ENCODE results near the gene CHRNB4. TPM values are rescaled to one million over a fixed set of nuclear protein-coding genes. Genes with fewer than 3 reads are reported as not detected.

CHRNB4 gene
- total and polyA plus RNA-seq, 10 of the 15 experiments (the other 5 are each of a cell fraction or from before 2014, with no cell fraction given), result 0.10 TPM; not detected in 9

DNA sequence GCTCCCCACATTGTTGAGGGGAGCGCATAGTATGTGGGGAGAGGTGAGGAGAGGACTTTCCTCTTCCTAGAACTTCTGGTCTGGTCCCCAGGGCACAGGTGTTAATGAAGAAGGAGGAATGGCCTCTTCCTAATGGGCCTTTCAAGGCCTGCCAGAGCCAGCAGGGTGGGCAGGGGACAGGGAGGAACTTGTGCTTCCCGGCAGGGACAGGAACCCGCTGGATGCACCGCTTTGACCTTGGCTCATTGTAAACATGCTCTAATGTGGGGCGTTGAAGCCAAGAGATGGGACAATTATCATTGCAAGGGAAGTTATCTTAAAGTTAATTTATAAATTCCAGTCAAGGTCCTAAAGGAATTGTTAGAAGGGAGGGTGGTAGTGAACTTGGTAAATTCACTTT, 21.0 kb upstream of the CHRNB4 start:
- Histone ChIP-seq H3K4me3 (no peak overlapping the region), H4K20me1 (ENCODE audit: control insufficient read depth, insufficient read depth) (no peaks in the 10 kb centered on the region), H3K27me3 (replicated peaks in 1 of 2; ENCODE audit: control insufficient read depth in 2 of 2, insufficient read depth in 2 of 2, low read length in 1 of 2) (no peaks in the 10 kb centered on the region), H3K9ac (ENCODE audit: control insufficient read depth, insufficient read depth, low read length) (no peak overlapping the region), H3K9me3 (replicated peaks; ENCODE audit: control insufficient read depth, insufficient read depth, low read length) (no peaks in the 10 kb centered on the region), H3K27ac (ENCODE audit: control insufficient read depth, insufficient read depth) (no peak overlapping the region), H3K79me2 (ENCODE audit: control insufficient read depth, insufficient read depth, low read length) (no peaks in the 10 kb centered on the region), H3K36me3 (ENCODE audit: control insufficient read depth in 2 of 2, insufficient read depth in 2 of 2, low read length in 1 of 2) (no peaks in the 10 kb centered on the region), H3K4me1 (ENCODE audit: control insufficient read depth, insufficient read depth, low read length) (0 out of 2 replicates have a peak, but pooled peaks cover 3% of the 10 kb centered on the region), H2AFZ (ENCODE audit: control insufficient read depth, low read depth, low read length) (no peak overlapping the region), H3K4me2 (ENCODE audit: control insufficient read depth, insufficient read depth) (no peak overlapping the region)
- intact Hi-C loops (cut with micrococcal nuclease; ENCODE audit: unreplicated experiment), result no loop called here
- DNase-seq (ENCODE audit: low read depth, low spot score) (no peak), FAIRE-seq (no peak), ATAC-seq (no peak)
- in situ Hi-C loops (cut with MboI), result no loop called here
- ChIA-PET POLR2A (no interaction called here), SMC1A (ENCODE audit: uncharacterized antibody, unreplicated experiment) (no interaction called here), CTCF (interaction anchor here (0.6 kb wide), 1 partner anchor 13 kb away, joined by 3 read pairs; no protein-coding TSS in a partner anchor), RAD21 (ENCODE audit: unreplicated experiment) (no interaction called here)
- 60% methylated on average over 5 of the region's 5 CpGs for WGBS (ENCODE audit: insufficient coverage, insufficient replicate concordance, low lambda C conversion rate, missing lambda C conversion rate)
- no TSS peak for BruUV-seq (replicated peaks)
- TF ChIP-seq, protein P1, sequence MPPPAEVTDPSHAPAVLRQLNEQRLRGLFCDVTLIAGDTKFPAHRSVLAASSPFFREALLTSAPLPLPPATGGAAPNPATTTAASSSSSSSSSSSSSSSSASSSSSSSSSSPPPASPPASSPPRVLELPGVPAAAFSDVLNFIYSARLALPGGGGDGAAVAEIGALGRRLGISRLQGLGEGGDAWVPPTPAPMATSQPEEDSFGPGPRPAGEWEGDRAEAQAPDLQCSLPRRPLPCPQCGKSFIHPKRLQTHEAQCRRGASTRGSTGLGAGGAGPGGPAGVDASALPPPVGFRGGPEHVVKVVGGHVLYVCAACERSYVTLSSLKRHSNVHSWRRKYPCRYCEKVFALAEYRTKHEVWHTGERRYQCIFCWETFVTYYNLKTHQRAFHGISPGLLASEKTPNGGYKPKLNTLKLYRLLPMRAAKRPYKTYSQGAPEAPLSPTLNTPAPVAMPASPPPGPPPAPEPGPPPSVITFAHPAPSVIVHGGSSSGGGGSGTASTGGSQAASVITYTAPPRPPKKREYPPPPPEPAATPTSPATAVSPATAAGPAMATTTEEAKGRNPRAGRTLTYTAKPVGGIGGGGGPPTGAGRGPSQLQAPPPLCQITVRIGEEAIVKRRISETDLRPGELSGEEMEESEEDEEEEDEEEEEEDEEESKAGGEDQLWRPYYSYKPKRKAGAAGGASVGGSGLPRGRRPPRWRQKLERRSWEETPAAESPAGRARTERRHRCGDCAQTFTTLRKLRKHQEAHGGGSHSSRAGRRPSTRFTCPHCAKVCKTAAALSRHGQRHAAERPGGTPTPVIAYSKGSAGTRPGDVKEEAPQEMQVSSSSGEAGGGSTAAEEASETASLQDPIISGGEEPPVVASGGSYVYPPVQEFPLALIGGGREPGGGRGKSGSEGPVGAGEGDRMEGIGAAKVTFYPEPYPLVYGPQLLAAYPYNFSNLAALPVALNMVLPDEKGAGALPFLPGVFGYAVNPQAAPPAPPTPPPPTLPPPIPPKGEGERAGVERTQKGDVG (CRISPR knock-in tag; IDR thresholded peaks at IDR 0.05), result no peak
- TF ChIP-seq, protein P2, sequence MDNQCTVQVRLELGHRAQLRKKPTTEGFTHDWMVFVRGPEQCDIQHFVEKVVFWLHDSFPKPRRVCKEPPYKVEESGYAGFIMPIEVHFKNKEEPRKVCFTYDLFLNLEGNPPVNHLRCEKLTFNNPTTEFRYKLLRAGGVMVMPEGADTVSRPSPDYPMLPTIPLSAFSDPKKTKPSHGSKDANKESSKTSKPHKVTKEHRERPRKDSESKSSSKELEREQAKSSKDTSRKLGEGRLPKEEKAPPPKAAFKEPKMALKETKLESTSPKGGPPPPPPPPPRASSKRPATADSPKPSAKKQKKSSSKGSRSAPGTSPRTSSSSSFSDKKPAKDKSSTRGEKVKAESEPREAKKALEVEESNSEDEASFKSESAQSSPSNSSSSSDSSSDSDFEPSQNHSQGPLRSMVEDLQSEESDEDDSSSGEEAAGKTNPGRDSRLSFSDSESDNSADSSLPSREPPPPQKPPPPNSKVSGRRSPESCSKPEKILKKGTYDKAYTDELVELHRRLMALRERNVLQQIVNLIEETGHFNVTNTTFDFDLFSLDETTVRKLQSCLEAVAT (IDR thresholded peaks at IDR 0.05), result no peak
- TF ChIP-seq EED (IDR thresholded peaks at IDR 0.05; ENCODE audit: low read depth) (no peak), FOXM1 (IDR thresholded peaks at IDR 0.05; ENCODE audit: low read depth, low read length) (no peak), GATAD2B (conservative IDR thresholded peaks at IDR 0.05; ENCODE audit: low read depth) (no peak), YBX1 (IDR thresholded peaks at IDR 0.05) (no peak), NR2C1 (IDR thresholded peaks at IDR 0.05) (no peak), RAD21 (IDR thresholded peaks at IDR 0.05; ENCODE audit: insufficient read depth, low read depth, low read length) (no peak), ZSCAN29 (IDR thresholded peaks at IDR 0.05) (no peak)
- TF ChIP-seq, protein P3, sequence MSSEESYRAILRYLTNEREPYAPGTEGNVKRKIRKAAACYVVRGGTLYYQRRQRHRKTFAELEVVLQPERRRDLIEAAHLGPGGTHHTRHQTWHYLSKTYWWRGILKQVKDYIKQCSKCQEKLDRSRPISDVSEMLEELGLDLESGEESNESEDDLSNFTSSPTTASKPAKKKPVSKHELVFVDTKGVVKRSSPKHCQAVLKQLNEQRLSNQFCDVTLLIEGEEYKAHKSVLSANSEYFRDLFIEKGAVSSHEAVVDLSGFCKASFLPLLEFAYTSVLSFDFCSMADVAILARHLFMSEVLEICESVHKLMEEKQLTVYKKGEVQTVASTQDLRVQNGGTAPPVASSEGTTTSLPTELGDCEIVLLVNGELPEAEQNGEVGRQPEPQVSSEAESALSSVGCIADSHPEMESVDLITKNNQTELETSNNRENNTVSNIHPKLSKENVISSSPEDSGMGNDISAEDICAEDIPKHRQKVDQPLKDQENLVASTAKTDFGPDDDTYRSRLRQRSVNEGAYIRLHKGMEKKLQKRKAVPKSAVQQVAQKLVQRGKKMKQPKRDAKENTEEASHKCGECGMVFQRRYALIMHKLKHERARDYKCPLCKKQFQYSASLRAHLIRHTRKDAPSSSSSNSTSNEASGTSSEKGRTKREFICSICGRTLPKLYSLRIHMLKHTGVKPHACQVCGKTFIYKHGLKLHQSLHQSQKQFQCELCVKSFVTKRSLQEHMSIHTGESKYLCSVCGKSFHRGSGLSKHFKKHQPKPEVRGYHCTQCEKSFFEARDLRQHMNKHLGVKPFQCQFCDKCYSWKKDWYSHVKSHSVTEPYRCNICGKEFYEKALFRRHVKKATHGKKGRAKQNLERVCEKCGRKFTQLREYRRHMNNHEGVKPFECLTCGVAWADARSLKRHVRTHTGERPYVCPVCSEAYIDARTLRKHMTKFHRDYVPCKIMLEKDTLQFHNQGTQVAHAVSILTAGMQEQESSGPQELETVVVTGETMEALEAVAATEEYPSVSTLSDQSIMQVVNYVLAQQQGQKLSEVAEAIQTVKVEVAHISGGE (CRISPR knock-in tag; IDR thresholded peaks at IDR 0.05), result no peak
- TF ChIP-seq, protein P4, sequence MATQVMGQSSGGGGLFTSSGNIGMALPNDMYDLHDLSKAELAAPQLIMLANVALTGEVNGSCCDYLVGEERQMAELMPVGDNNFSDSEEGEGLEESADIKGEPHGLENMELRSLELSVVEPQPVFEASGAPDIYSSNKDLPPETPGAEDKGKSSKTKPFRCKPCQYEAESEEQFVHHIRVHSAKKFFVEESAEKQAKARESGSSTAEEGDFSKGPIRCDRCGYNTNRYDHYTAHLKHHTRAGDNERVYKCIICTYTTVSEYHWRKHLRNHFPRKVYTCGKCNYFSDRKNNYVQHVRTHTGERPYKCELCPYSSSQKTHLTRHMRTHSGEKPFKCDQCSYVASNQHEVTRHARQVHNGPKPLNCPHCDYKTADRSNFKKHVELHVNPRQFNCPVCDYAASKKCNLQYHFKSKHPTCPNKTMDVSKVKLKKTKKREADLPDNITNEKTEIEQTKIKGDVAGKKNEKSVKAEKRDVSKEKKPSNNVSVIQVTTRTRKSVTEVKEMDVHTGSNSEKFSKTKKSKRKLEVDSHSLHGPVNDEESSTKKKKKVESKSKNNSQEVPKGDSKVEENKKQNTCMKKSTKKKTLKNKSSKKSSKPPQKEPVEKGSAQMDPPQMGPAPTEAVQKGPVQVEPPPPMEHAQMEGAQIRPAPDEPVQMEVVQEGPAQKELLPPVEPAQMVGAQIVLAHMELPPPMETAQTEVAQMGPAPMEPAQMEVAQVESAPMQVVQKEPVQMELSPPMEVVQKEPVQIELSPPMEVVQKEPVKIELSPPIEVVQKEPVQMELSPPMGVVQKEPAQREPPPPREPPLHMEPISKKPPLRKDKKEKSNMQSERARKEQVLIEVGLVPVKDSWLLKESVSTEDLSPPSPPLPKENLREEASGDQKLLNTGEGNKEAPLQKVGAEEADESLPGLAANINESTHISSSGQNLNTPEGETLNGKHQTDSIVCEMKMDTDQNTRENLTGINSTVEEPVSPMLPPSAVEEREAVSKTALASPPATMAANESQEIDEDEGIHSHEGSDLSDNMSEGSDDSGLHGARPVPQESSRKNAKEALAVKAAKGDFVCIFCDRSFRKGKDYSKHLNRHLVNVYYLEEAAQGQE (IDR thresholded peaks at IDR 0.05; ENCODE audit: low read depth, low read length), result no peak
- TF ChIP-seq, protein P5, sequence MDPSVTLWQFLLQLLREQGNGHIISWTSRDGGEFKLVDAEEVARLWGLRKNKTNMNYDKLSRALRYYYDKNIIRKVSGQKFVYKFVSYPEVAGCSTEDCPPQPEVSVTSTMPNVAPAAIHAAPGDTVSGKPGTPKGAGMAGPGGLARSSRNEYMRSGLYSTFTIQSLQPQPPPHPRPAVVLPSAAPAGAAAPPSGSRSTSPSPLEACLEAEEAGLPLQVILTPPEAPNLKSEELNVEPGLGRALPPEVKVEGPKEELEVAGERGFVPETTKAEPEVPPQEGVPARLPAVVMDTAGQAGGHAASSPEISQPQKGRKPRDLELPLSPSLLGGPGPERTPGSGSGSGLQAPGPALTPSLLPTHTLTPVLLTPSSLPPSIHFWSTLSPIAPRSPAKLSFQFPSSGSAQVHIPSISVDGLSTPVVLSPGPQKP (IDR thresholded peaks at IDR 0.05; ENCODE audit: low read depth, low read length), result no peak
